HG03469 (cell line): ENCODE measurements around the gene MYOF.

Experiments
- ATAC-seq: cut with Tn5 transposase; IDR thresholded peaks from one replicate; pipeline ENCODE4 v1.9.1; 2021; ENCODE audit warnings: mild to moderate bottlenecking, moderate library complexity, moderate number of reproducible peaks; ENCODE audit not compliant: unreplicated experiment

Gene MYOF

GRCh38 chr10:93261961-93262610 lies 220.0 kb downstream of the MYOF start:
- ATAC-seq = no peak

- ATAC-seq = no peak
Measured at GRCh38 chr10:93261089-93261488, 221.0 kb downstream of the MYOF start.

GRCh38 chr10:93259126-93259525 lies 223.0 kb downstream of the MYOF start:
- no peak for ATAC-seq
